Bronchial smooth muscle cell (primary cell): ENCODE measurements around the gene ALDH2. TPM values are rescaled to one million over a fixed set of nuclear protein-coding genes. Genes with fewer than 3 reads are reported as not detected.

Experiments used
- total RNA-seq: library from RNA; depleted of rRNA; stranded (reverse); fragments of >200 nt; gene quantifications from 2 replicates; pipeline ENCODE4 v1.2.1, GENCODE V29; 2014

Gene ALDH2
- 38.6 and 113 TPM in 2 replicates for total RNA-seq

GRCh38 chr12:111766608-111767361 lies at the start of gene ALDH2:
TSS of gene ALDH2 (plus strand) at chr12:111766933. CDS start at chr12:111766983, 50 bp downstream.

DNA sequence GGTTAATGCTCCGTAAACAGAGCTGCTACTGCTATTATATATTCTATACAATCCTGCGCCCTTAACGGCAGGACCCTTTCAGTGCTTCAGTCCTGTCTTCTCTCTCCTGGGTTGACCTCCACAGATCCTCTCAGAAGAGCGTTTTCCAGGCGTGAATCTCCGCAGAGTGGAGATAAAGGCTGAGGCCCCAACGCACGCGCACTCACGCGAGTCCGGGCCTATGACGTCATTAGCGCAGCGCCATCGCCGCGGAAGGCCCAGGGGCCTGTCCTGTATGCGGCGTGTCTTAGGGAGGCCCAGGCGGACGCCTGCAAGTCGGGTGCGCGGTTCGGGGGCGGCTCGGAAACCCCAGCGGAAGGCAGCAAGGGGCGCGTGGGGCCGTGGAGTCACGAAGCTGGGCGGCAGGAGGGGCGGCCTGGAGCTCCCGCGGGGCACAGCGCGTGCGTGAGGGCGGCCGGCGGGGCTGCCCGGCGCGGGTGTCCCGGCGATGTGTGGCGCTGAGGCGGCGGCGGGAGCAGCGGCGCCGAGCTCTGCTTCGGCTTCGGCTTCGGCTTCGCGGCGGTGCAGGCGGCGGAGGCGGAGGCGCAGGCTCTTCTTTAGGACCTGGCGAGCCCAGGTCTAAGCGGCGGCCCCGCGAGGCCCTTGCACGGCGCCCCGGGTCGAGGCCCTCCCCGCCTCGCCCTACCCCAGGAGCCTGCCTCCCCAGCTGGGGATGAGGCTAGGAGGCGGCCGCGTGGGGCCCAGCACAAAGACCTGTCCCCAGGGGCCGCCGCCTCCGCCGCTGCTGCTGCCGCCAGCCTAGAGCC lies 75.2 kb downstream of the ALDH2 start, which contains the start of gene MAPKAPK5:
TSS of gene MAPKAPK5 (plus strand) at position 479 of the 806 bp plus-strand sequence. CDS start 506 bp downstream, outside the sequence.

Other genes starting within 250 kb of the ALDH2 start
- gene ATXN2, start 167.6 kb upstream of the ALDH2 start, total RNA-seq = 16.5 and 18.6 TPM in 2 replicates
- 14.5 and 21.3 TPM in 2 replicates for gene BRAP, start 81.0 kb upstream of the ALDH2 start, total RNA-seq
- gene ACAD10, start 80.9 kb upstream of the ALDH2 start, total RNA-seq = 14.2 and 16.9 TPM in 2 replicates
- 18.9 and 19.6 TPM in 2 replicates for gene MAPKAPK5, start 75.3 kb downstream of the ALDH2 start, total RNA-seq
- gene TMEM116, start 246.2 kb downstream of the ALDH2 start, total RNA-seq = 6.6 and 8.8 TPM in 2 replicates
- gene ERP29, start 246.5 kb downstream of the ALDH2 start, total RNA-seq = 96.8 and 181 TPM in 2 replicates